GM12878 (cell line): ENCODE measurements around the gene IGSF8. TPM values are rescaled to one million over a fixed set of nuclear protein-coding genes. Genes with fewer than 3 reads are reported as not detected.

Experiments
- E2F8 ChIP-seq: fragments of 450-650 bp; IDR thresholded peaks from 2 replicates; pipeline ENCODE4 v1.6.1; 2018; ENCODE audit warnings: mild to moderate bottlenecking, low read depth, moderate library complexity; ENCODE audit not compliant: partially characterized antibody
- FOXK2 ChIP-seq: fragments of 450-650 bp; IDR thresholded peaks from 2 replicates; pipeline ENCODE4 v1.6.1; 2017; ENCODE audit warnings: mild to moderate bottlenecking, moderate library complexity
- HCFC1 ChIP-seq: fragments of 150-350 bp; IDR thresholded peaks from 2 replicates; pipeline ENCODE4 v1.6.1; 2014; ENCODE audit warnings: low read length
- KAT2A ChIP-seq: conservative IDR thresholded peaks from 2 replicates; pipeline ENCODE4 v1.6.1; 2011; ENCODE audit warnings: low read depth, low read length; ENCODE audit not compliant: control insufficient read depth
- SMC3 ChIP-seq: IDR thresholded peaks from 2 replicates; pipeline ENCODE4 v1.6.1; 2011; ENCODE audit warnings: low read length, improper control_type of control experiment, borderline replicate concordance
- ZNF622 ChIP-seq: fragments of 450-650 bp; IDR thresholded peaks from 2 replicates; pipeline ENCODE4 v1.6.1; 2017; ENCODE audit warnings: mild to moderate bottlenecking, inconsistent platforms
- ZNF687 ChIP-seq: fragments of 450-650 bp; IDR thresholded peaks from 2 replicates; pipeline ENCODE4 v1.6.1; 2017; ENCODE audit warnings: mild to moderate bottlenecking, moderate library complexity
- polyA plus RNA-seq, 11 experiments: library from polyadenylated mRNA; depleted of rRNA in 4 of 11; unstranded in 6 of 11; stranded (reverse) in 5 of 11; fragments of >200 nt; fragmentation: Nextera tagmentation in 4 of 11; fragmentation: Illumina TruSeq in 1 of 11; extraction: Ambion mirVana in 4 of 11; extraction: Trizol in 1 of 11; gene quantifications; 1 replicate in 1 of 11; 2 replicates in 10 of 11; pipeline versions ENCODE4 v1.2.1 to v1.2.3, GENCODE V29; 2011 to 2016; ENCODE audit warnings: inconsistent platforms in 2 of 11, missing spikeins in 2 of 11, low read depth in 1 of 11
- total RNA-seq, 4 experiments: library from RNA; depleted of rRNA in 3 of 4; stranded (reverse); fragments of >200 nt in 3 of 4; fragmentation: Illumina TruSeq in 1 of 4; extraction: Trizol in 1 of 4; gene quantifications; 2 replicates each; pipeline versions ENCODE4 v1.2.1 to v1.2.3, GENCODE V29; 2013 to 2021
- TF ChIP-seq, protein P1 (sequence below): fragments of 450-650 bp; IDR thresholded peaks from 2 replicates; pipeline ENCODE4 v1.6.1; 2017; ENCODE audit warnings: low read depth, mild to moderate bottlenecking, moderate library complexity

Gene IGSF8
- total and polyA plus RNA-seq, 10 of the 15 experiments (the other 5 are each of a cell fraction or from before 2014, with no cell fraction given) = 0.64 to 24.7 (median 13.9) TPM

DNA sequence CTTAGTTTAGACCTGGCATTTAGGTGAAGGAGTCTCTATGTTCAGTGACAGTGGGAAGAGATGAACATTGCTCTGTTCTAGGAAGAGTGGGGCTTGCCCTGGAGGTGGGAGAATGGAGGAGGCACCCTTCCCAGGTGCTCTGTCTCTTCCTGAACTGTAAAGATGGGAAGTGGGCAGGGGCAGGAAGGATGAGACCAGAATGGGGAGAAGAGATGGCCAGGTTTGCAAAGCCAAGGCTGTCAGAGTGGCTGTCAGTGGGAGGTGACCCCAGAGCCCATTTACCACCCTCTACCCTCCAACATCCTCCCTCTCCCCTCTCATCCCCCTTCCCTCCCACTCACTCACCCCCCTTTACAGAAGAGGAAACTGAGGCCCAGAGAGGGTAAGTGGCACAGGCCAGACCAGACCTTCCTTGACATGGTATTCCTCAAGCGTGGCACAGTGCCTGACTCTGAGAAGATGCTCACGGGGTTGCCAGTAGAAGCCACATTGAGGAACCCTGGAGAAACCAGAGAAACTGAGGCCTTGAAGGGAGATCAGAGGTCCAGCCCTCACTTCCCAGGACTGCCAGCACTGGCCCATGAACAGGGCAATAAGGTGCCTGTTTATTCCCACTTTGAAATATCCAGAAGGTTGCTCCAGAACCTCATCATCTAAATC lies 1.4 kb upstream of the IGSF8 start (continued):
- TF ChIP-seq ZNF687 = no peak
- no peak for TF ChIP-seq ZNF622
- TF ChIP-seq, protein P1, sequence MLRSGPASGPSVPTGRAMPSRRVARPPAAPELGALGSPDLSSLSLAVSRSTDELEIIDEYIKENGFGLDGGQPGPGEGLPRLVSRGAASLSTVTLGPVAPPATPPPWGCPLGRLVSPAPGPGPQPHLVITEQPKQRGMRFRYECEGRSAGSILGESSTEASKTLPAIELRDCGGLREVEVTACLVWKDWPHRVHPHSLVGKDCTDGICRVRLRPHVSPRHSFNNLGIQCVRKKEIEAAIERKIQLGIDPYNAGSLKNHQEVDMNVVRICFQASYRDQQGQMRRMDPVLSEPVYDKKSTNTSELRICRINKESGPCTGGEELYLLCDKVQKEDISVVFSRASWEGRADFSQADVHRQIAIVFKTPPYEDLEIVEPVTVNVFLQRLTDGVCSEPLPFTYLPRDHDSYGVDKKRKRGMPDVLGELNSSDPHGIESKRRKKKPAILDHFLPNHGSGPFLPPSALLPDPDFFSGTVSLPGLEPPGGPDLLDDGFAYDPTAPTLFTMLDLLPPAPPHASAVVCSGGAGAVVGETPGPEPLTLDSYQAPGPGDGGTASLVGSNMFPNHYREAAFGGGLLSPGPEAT = no peak
- no peak for TF ChIP-seq E2F8
- no peak for TF ChIP-seq KAT2A
- no peak for TF ChIP-seq SMC3
- TF ChIP-seq FOXK2 = no peak
- TF ChIP-seq HCFC1 = no peak
- TF ChIP-seq, all 136 proteins: peak for 0
